Measurements from ENCODE around the gene SEBOX. TPM values are rescaled to one million over a fixed set of nuclear protein-coding genes. Genes with fewer than 3 reads are reported as not detected.

Gene SEBOX
- total RNA-seq, 1 donor from 2014 or later = not detected

- intact Hi-C loops (cut with micrococcal nuclease) = no loop called here
These were observed 40.7 kb downstream of the SEBOX start for GRCh38 chr17:28324267-28324745.

GRCh38 chr17:28320215-28321061 lies 44.6 kb downstream of the SEBOX start:
- intact Hi-C loops (cut with micrococcal nuclease) = no loop called here

GRCh38 chr17:28319598-28319935 lies 45.4 kb downstream of the SEBOX start:
- intact Hi-C loops (cut with micrococcal nuclease) = loop anchor here (1.0 to 10.0 kb wide), 5 partner anchors 16 to 275 kb away; partner anchors contain the start of genes IFT20, NLK, POLDIP2 and SARM1

DNA sequence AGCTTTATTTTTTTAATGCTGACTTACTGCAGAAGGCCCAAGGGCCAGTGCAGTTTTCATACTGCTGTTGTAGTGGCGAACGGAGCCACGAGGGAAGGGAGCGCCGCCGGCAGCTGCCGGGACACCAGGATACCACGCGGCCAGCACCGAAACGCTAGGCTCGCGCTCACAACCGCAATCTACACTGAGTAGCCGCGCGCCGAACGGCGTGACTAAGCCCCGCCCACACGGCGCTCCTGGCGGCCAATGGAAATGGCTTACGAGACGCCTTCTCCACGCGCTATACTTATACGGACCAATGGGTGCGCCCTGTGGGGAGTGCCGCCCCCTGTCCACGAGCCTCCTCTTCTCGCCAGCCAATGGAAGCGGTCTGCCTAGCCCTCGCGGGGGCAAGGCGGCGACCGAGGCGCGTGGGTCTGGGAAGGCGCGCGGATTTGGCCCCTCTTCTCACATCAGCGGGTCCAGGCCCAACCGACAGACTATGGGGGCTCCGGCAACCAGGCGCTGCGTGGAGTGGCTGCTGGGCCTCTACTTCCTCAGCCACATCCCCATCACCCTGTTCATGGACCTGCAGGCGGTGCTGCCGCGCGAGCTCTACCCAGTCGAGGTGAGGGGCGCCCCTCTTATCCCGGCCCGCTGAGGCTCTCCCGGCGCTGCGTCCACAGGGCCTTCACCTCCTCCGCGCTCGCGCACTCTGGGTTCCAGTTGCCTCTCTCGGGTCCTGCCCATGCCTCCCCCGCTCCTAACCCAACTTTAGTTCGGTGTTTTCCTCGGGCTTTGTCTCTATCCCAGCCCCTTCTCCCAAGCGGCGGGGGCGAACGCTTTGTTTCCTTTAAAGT lies 46.0 kb downstream of the SEBOX start, which contains the start of gene TMEM97:
Gene TMEM97, plus strand, starts transcription at position 442 of the 839 bp plus-strand sequence. Its CDS starts 40 bp downstream, at position 482.
- intact Hi-C loops (cut with micrococcal nuclease) = loop anchor here (1.0 to 10.0 kb wide), 5 partner anchors 16 to 274 kb away; partner anchors contain the start of genes IFT20, NLK, POLDIP2 and SARM1

DNA sequence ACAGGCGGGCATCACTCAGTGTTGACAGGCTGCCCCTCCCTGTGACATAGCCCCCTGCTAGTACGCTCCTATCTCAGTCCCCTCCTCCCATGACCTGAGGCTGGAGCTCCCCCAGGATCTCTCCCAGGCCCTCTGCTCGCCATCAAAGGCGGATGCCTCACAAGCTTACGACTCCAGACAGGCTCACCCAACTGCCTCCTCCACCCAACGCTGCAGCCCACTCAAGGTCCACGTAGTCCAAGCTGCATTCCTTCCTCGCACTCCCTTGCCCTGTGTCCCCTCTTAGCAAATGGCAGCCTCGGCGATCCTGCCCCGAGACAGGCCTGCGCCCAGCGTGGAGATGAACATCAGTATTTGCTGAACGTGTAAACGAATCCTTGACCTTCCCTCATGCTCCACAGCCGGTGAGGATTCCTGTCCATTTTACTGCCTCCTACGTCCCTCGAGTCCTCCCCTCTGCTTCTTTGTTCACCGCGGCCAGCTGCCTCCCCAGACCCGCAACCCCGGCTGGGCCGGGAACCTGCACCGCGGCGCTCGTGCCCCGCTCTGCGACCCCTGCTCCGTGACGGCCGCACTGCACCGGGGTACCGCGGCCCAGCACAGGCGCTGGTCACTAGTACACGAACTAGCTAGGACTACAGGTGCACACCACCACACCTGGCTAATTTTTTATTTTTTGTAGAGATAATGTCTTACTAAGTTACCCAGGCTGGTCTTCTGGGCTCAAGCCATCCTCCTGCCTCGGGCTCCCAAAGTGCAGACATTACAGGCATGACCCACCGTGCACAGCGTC lies 46.8 kb downstream of the SEBOX start:
- intact Hi-C loops (cut with micrococcal nuclease) = loop anchor here (2.0 to 10.0 kb wide), 2 partner anchors 53 to 273 kb away; partner anchors contain the start of genes NLK, SARM1 and VTN

DNA sequence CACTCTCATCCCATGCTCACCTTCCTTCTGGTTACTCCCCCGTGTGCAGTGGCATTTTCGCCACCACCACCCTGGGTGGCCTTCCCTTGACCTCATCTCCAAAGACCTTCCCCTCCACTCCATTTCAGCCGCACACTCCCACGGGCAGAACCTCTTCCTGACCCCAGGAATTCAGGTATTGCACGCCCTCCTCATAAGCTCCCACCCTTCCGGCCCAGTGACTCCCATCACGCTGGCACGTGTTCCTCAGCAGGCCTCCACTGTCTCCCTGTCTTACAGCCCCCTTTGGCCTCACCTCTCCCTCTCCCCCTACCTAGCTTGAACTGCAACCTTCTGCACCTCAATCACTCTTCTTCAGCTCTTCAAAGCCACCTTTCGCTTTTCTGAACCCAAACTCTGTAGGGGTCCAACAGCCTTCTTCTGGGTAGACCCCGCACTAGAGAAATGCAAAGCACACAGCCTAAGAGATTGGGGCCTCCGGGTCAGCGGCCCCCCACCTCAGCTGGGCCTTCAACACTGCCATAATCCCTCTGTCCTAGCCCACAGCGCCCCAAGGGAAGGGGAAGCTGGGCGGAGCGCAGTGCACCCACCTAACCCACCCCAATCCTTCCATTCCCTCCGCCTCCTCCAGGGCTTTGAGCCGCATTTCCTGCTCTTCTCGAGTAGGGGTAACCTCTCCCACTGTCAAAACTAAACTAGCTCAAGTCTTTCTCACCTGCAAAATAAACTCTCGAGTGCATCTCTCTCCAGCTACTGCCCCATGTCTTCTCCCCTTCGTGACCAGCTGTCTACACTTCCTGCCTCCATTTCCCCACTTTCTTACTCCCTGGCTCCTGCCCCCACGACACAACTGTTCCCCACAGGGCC lies 47.7 kb downstream of the SEBOX start:
- intact Hi-C loops (cut with micrococcal nuclease) = loop anchor here (10.0 kb wide), 1 partner anchor 273 kb away; the partner anchor contains the start of gene NLK

- intact Hi-C loops (cut with micrococcal nuclease) = loop anchor here (10.0 kb wide), 1 partner anchor 271 kb away; the partner anchor contains the start of gene NLK
These were observed 48.9 kb downstream of the SEBOX start for GRCh38 chr17:28315846-28316705.

GRCh38 chr17:28313841-28314240 lies 51.2 kb downstream of the SEBOX start:
- intact Hi-C loops (cut with micrococcal nuclease) = loop anchor here (10.0 kb wide), 1 partner anchor 269 kb away; the partner anchor contains the start of gene NLK

Other genes starting within 250 kb of the SEBOX start
- gene TMEM97, start 46.0 kb downstream of the SEBOX start, total RNA-seq = 33.3 and 34.4 TPM in 2 replicates
- 16.3 and 18.8 TPM in 2 replicates for gene IFT20, start 29.7 kb downstream of the SEBOX start, total RNA-seq
- gene TNFAIP1, start 29.4 kb downstream of the SEBOX start, total RNA-seq = 18.7 and 20.3 TPM in 2 replicates
- gene POLDIP2, start 7.7 kb downstream of the SEBOX start, total RNA-seq = 68.0 and 70.2 TPM in 2 replicates
- gene VTN, start 5.1 kb upstream of the SEBOX start, total RNA-seq = 0.23 and 0.45 TPM in 2 replicates
- gene SARM1, start 6.5 kb upstream of the SEBOX start, total RNA-seq = 21.0 and 22.8 TPM in 2 replicates
- gene SLC46A1, start 41.0 kb upstream of the SEBOX start, total RNA-seq = 2.8 and 3.1 TPM in 2 replicates
- not detected in 2 replicates for gene SLC13A2, start 108.4 kb upstream of the SEBOX start, total RNA-seq
- gene FOXN1, start 141.1 kb upstream of the SEBOX start, total RNA-seq = not detected in 2 replicates
- 43.5 and 47.8 TPM in 2 replicates for gene UNC119, start 187.4 kb upstream of the SEBOX start, total RNA-seq
- gene PIGS, start 206.3 kb upstream of the SEBOX start, total RNA-seq = 59.9 and 66.6 TPM in 2 replicates
- gene ALDOC, start 211.7 kb upstream of the SEBOX start, total RNA-seq = 94.6 and 103 TPM in 2 replicates
- gene SPAG5, start 233.8 kb upstream of the SEBOX start, total RNA-seq = 125 and 128 TPM in 2 replicates
- 27.2 and 31.1 TPM in 2 replicates for gene RSKR, start 249.0 kb upstream of the SEBOX start, total RNA-seq

All from T-helper 2 cell treated with Interferon-gamma antibody and Interleukin-4, amounts not matched to agents 100 ng/mL and 5 ng/mL, for 36 hours (primary cell).